NCI-H2107 (cell line): ENCODE measurements around the gene RNF224.
A peak's percentile ranks its signal among the peaks of the same experiment; 100 is the strongest.

Experiments used
- DNase-seq: peaks from one replicate; lab custom pipeline; 2025; lab: John Stamatoyannopoulos, UW

RNF224 gene

GRCh38 chr9:137215196-137215986 is 11.9 kb upstream of the RNF224 start:
- DNase-seq: no peak

- DNase-seq: no peak
These were observed 10.9 kb upstream of the RNF224 start for GRCh38 chr9:137216188-137216965.

DNA sequence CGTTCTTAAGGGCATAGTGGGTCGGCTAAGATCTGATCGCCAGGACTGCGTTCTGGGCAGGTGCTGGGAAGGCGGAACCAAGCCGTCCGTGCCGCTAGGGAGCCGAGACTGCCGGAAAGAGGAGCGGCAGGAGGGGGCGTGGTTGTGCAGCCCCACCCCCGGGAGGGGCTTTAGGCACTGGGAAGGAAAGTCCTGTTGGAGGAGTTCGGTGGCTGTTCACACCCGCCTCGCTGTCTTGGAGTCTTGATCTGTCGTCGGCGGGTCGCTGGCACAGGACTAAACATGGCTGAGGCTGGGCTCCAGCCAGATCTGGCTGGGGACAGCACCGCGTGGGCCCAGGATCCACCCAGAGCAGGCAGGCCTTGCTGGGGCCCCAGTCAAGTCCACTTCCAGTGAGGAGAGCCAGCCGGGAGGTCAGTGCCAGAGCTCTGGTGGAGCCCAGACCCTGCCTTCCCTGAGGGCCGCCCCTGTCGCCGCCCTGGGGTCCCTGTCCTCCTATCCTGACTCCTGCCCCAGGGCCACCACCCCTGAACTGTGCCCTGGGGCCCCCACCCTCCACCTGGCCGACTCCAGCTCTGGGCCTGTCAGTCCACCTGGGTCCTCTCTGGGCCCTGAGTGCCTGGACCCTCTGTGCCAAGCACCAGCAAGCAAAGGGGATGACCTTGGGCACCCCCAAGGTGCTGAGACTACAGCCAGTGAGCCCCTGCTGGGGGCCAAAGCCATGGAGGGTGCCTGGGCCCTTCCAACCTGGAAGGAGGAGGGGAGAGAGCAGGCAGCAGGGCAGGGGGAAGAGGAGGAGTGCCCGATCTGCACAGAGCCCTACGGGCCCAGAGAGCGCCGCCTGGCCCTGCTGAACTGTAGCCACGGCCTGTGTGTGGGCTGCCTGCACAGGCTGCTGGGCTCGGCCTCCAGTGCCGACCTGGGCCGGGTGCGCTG is 9.8 kb upstream of the RNF224 start:
- no peak for DNase-seq

DNA sequence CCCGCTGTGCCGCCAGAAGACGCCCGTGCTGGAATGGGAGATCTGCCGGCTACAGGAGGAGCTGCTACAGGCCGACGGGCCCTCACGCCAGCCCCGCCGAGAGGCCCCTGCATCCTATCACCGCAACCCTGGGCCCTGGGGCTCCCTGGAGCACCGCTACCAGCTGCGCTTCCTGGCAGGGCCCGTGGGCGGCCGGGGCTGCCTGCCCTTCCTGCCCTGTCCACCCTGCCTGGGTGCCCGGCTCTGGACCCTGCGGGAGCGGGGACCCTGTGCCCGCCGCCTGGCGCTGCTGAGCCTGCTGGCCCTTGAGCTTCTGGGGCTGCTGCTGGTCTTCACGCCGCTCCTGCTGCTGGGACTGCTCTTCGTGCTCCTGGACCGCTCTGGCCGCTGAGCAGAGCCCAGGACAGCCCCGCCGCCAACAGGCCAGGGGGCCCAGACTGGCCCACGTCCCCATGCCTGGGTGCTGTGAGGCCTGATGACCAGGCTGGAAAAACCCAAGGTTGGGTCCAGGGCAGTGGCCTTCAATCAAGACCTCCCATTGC is 9.0 kb upstream of the RNF224 start:
- no peak for DNase-seq

DNA sequence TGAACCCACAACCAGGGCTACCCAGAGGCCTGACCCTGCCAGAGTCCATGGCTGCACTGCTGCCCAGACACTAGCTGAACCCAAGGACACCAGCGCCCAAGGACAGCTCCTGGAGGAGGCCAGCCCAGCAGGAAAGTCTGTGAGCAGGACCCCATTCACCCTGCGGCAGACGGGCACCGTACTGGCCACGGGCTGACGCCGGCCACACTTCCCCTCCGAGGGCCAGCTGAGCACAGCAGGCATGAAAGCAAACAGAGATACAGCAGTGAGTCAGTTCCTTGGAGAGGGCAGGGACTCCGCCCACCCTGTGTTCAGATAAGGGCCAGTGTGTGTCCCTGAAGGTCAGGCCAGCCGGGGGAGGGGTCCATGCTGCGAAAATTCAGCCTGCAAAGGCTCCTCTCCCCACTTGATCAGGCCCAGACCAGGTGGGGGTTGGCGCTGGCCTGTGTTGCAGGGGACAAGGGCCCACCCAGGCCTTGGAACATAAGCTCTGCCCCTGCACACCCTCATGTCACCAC is 8.5 kb upstream of the RNF224 start:
- no peak for DNase-seq

- no peak for DNase-seq
These were observed 7.5 kb upstream of the RNF224 start for GRCh38 chr9:137219757-137220316.

GRCh38 chr9:137220317-137221094 is 6.8 kb upstream of the RNF224 start:
- no peak for DNase-seq

DNA sequence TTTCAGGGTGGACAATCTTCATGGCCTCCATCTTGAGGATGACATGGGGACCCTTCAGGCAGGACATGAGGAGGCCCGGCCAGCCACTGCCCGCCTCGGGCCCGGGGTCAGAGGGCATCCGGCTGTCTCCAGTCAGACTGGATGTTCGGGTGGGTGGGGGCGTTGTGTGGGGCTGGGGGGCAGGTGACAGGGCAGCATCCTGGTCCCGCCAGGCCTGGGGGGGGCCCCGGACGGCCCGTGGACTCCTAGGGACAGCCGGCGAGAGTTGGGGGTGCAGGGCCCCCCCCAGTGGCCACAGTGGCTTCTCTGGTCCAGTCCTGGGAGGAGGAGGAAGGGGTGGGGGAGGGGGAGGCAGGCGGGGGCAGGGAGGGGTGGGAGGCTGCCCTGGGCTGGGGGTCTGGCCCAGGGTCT is 6.2 kb upstream of the RNF224 start:
- no peak for DNase-seq

DNA sequence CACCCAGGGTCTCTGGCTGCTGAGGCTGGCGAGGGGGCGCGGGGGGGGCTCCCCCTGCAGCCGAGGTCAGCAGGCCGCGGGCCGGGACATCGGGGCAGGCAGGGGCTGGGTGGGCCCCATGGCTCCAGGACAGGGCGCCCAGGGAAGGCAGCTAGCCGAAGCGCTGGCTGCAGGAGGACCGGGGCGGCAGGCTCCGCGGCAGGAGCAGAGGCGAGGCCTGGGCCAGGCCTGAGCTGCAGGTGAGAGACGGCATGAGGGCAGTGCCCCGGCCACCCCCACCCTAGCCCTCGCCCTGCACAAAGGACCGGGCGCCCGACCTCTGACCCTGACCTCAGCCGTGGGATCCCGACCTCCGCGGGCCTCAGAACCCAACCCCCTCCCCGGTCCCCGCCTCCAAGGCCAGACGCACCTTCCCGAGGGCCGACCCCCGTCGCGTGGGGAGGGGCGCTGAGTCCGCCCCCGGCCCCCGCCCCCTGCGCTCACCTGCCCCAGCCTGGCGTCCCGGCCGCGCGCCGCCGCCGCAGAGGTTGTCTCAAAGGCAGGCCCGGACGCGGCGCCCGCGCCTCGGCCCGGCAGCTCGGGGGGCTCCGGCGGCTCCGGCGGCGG is 5.7 kb upstream of the RNF224 start:
- no peak for DNase-seq

DNA sequence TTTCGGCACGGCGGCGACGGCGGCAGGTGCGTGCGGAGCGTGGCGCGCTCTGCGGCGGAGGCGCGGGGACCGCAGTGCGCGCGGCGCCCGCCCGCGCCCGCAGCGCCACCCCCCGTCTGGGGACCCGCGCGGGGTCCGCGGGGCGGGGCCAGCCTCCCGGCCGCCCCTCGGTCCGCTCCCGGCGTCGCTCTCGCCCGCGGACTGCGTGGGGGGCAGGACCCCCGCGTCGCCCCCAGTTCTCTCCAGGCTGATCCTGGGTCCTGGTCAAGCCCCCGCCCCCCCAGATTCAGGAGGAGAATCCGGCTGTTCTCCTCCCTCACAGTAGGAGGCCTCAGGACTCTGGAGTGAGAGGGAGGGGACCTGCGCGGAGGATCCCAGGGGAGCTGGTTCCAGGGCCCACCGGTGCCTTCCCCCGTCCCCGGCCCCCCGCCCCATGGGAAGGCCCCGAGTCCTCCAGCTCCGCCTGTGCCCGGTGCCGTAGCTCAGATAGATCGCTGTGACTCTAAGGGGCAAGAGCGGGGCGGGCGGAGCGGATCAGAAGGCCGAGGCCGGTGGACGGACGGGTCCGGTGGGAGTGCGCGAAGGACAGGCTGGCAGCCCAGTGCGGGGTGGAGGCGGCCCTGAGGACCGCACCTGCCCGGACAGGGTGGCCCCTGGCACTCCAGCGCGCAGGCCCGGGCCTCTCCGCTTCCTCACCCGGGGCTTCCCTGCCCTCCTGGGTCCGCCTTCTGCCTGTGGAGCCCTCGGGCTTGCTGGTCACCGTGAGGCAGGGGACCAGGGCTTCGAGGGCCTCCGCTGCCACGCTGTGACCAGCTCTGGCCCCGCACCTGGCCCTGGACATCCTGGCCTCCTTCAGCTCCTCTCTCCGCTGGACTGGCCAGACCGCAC is 4.9 kb upstream of the RNF224 start, which contains the start of gene RNF208:
RNF208 (minus strand) TSS at position 51 of the 888 bp plus-strand sequence. CDS start 1,028 bp downstream, outside the sequence.
- DNase-seq: no peak

DNA sequence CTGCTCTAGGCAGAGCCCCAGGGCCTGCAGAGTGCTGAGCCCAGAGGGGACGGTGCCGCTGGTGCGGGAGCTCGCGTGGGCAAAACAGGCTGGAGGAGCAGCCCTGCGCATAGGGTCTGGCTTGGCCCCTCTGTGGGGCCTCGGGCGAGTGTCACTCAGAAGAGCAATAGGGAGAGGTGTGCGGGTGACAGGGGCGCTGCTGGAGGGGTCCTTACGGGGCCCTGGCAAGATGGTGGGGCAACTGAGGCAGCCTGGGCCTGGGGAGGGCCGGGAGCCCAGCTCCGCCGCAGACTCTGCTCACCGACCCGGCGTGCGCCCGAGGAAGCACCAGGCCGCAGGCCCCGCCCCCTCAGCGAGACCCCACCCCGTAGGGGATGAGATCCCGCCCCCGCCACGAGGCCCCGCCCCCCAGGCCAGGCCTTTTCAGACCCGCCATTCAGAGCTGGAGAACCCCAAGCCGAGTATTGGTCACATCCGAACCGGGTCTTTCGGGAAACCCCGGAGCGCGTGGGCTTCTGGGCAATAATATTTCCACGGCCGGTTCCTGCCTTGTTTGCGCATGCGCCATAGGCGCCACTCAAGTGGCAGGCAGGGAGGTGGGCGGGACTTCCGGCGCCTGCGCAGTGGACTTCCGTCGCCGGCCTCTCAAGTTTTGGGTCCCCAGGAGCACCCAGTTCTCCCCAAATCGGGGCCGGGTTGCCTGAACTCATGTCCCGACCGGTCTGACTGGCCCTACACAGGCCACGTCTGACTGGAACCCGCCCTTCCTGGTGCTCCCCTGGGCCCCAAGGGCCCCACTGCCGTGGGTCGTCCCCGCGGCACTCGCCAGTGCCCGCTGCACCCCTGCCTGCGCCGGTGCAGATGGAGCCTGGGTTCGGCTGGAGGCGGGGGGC is 4.0 kb upstream of the RNF224 start:
- peak; percentile 98 for DNase-seq

DNA sequence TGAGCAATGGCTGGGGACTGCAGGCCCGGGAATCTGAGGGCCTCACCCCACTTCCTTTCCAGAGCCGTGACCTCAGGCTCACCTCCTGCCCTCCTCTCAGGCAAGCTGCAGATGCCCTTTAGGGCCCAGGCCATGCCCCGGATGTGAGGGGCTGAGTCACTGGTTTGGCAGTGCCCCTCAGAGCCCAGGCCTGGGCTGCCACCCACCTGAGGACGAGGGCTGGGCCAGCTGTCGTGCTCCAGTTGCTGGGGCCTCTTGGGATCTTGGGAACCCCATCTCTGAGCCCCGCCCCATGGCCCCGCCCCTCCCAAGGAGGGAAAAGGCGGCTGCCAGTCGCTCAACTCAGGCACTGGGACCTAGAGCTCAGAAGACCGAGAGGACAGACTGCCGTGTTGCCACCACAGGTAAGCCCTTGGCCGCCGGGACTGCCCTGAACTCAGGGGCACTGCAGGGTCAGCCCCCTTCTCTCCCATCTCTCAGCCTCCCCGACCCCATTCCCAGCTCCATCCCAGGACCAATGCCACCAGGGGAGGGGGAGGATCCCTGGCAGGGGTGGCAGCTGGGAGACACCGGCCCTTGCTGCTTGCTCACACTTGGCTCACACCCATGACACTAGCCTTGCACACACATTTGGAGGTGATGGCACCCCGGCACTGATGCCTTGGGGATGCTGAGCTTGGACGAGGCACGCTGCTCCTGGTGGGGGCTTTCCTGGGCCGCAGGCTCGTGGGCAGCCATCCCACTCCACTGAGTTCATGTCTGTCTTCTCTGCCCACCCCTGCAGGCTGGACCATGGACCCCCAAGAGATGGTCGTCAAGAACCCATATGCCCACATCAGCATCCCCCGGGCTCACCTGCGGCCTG is 2.2 kb upstream of the RNF224 start, which contains the start of gene CYSRT1:
CYSRT1 (plus strand) TSS at position 345 of the 865 bp plus-strand sequence; CDS start at position 793, 448 bp downstream.
- DNase-seq: no peak

GRCh38 chr9:137225699-137226331 is 1.5 kb upstream of the RNF224 start:
- DNase-seq: no peak

DNA sequence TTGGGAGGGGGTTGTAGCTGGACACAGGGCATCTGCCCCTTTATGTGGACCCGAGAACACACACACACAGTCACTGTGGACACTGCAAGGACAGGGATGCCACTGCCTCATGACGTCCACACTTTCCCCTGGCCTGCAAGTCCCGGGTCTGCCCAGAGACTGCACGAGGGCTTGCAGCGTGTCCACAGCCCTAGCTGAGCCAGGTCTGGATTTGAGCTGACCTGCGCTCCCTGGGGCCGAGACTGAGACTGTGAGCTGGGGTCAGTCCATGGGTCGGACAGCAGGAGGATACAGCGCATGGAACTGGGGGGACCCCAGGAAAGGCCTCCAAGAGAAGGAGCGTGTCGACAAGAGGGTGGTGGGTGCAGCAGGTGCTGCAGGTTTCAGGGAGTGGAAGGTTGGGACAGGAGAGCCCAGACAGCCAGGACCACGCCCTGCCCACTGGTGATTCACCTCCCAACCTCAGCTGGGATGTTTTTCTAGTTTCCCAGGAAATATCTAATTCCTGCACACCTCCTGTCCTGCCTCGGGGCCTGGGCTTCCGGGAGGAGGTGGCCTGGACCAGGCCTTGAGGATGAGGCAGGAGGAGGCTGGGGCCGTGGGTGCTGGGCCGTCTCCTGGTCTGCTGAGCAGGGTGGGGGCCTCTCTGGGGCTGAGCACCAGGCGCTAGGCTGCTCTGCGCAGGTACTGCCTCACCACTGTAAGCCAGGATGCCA is 806 bp upstream of the RNF224 start:
- no peak for DNase-seq

GRCh38 chr9:137227853-137228505 is 677 bp downstream of the RNF224 start:
- no peak for DNase-seq
